Lower lobe of right lung (tissue), 2 donors: ENCODE measurements around the gene ZNF277. TPM values are rescaled to one million over a fixed set of nuclear protein-coding genes. Genes with fewer than 3 reads are reported as not detected.
A peak's percentile ranks its signal among the peaks of the same experiment; 100 is the strongest.

Experiments
- ATAC-seq, 2 donors: fragments of 200-7000 bp; cut with Tn5 transposase; one replicate each; pipeline ENCODE4 v1.9.1; 2020 to 2022; ENCODE audit warnings: mild to moderate bottlenecking in 2 of 2, moderate library complexity in 2 of 2
- DNase-seq: peaks from one replicate; pipeline ENCODE4 v3.0.0-alpha.2; 2020
- H3K27ac ChIP-seq: fragments of 200-600 bp; one replicate; pipeline ENCODE4 v1.8.0; 2022
- H3K27me3 ChIP-seq: fragments of 200-600 bp; one replicate; pipeline ENCODE4 v1.8.0; 2022; ENCODE audit warnings: low read depth
- H3K36me3 ChIP-seq: fragments of 200-600 bp; one replicate; pipeline ENCODE4 v1.8.0; 2022; ENCODE audit warnings: mild to moderate bottlenecking
- H3K4me1 ChIP-seq: fragments of 200-600 bp; one replicate; pipeline ENCODE4 v1.8.0; 2022
- H3K4me3 ChIP-seq: fragments of 200-600 bp; one replicate; pipeline ENCODE4 v1.8.0; 2022; ENCODE audit warnings: mild to moderate bottlenecking
- H3K9me3 ChIP-seq: fragments of 200-600 bp; one replicate; pipeline ENCODE4 v1.8.0; 2022
- intact Hi-C: fragments of 100-400 bp; cut with DNase I; formaldehyde crosslinking; loops from one replicate; pipeline ENCODE4 v1.11.0; 2022
- total RNA-seq: library from RNA; stranded (reverse); fragmentation: NEBNext Ultra II Directional; extraction: Animal tissue kit (Norgen Biotek cat#: 25700); gene quantifications from one replicate; pipeline ENCODE4 v1.2.1, GENCODE V29; 2021
- TF ChIP-seq, protein P1 (sequence below): fragments of 200-600 bp; IDR thresholded peaks from one replicate; pipeline ENCODE4 v1.8.0; 2022; ENCODE audit warnings: antibody characterized with exemption, mild to moderate bottlenecking
- donor health status: DM: no; HTN: yes; CAD: no; lungs with severe emphysema.

Gene ZNF277
- total RNA-seq, 1 donor from 2014 or later: 33.3 TPM

- intact Hi-C loops: no loop called here
- peak; percentile 61 to 89 for ATAC-seq
These were observed 56.5 kb downstream of the ZNF277 start for GRCh38 chr7:112262855-112263487.

DNA sequence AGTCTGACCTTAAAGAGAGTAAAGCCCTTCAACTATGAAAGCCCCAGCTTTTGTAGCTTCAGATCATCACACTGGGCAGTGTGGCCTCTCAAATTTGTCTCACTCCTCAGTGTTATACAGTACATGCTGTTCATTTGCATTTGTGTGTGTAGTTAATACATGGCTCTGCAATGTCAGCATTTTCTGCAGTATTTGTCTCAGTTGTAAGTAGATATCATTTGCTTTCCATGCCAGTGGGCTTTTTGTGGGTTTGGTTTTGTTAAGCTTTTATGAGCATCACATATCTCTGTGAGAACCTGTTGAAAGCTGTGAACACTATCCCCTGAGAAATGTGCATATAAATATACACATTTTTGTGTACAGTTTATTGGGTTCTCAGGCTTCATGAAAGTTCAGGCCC, 57.0 kb downstream of the ZNF277 start:
- no peaks in the 10 kb centered on the region for H3K27me3 ChIP-seq
- DNase-seq: no peak
- H3K4me1 ChIP-seq: peaks cover 19% of the 10 kb centered on the region
- no peaks in the 10 kb centered on the region for H3K9me3 ChIP-seq
- intact Hi-C loops: no loop called here
- no peak overlapping the region for H3K27ac ChIP-seq
- TF ChIP-seq, protein P1, sequence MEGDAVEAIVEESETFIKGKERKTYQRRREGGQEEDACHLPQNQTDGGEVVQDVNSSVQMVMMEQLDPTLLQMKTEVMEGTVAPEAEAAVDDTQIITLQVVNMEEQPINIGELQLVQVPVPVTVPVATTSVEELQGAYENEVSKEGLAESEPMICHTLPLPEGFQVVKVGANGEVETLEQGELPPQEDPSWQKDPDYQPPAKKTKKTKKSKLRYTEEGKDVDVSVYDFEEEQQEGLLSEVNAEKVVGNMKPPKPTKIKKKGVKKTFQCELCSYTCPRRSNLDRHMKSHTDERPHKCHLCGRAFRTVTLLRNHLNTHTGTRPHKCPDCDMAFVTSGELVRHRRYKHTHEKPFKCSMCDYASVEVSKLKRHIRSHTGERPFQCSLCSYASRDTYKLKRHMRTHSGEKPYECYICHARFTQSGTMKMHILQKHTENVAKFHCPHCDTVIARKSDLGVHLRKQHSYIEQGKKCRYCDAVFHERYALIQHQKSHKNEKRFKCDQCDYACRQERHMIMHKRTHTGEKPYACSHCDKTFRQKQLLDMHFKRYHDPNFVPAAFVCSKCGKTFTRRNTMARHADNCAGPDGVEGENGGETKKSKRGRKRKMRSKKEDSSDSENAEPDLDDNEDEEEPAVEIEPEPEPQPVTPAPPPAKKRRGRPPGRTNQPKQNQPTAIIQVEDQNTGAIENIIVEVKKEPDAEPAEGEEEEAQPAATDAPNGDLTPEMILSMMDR: no peak
- H3K4me3 ChIP-seq: no peak overlapping the region
- H3K36me3 ChIP-seq: no peaks in the 10 kb centered on the region
- no peak for ATAC-seq

More at GRCh38 chr7:112262855-112263487, 56.5 kb downstream of the ZNF277 start:
- H3K27me3 ChIP-seq: no peaks in the 10 kb centered on the region
- H3K27ac ChIP-seq: no peak overlapping the region
- H3K9me3 ChIP-seq: no peaks in the 10 kb centered on the region
- TF ChIP-seq, protein P1: no peak
- H3K4me1 ChIP-seq: peaks cover 19% of the 10 kb centered on the region
- DNase-seq: no peak
- no peaks in the 10 kb centered on the region for H3K36me3 ChIP-seq
- H3K4me3 ChIP-seq: no peak overlapping the region

DNA sequence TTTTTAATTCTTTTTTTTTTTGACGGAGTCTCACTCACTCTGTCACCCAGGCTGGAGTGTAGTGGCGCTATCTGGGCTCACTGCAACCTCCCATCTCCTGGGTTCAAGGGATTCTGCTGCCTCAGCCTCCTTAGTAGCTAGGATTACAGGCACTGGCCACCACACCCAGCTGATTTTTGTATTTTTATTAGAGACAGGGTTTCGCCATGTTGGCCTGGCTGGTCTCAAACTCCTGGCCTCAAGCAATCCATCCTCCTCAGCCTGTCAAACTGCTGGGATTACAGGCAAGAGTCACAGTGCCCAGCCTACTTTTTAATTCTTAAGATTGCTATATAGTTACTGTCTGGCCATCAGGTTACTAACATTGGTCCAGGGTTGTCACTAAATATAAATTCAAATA, 59.6 kb downstream of the ZNF277 start:
- intact Hi-C loops: no loop called here
- H3K4me1 ChIP-seq: peaks cover 19% of the 10 kb centered on the region
- H3K9me3 ChIP-seq: no peaks in the 10 kb centered on the region
- no peak overlapping the region for H3K4me3 ChIP-seq
- H3K27ac ChIP-seq: no peak overlapping the region
- no peak for ATAC-seq
- DNase-seq: no peak
- no peaks in the 10 kb centered on the region for H3K27me3 ChIP-seq
- TF ChIP-seq, protein P1: no peak
- no peaks in the 10 kb centered on the region for H3K36me3 ChIP-seq

DNA sequence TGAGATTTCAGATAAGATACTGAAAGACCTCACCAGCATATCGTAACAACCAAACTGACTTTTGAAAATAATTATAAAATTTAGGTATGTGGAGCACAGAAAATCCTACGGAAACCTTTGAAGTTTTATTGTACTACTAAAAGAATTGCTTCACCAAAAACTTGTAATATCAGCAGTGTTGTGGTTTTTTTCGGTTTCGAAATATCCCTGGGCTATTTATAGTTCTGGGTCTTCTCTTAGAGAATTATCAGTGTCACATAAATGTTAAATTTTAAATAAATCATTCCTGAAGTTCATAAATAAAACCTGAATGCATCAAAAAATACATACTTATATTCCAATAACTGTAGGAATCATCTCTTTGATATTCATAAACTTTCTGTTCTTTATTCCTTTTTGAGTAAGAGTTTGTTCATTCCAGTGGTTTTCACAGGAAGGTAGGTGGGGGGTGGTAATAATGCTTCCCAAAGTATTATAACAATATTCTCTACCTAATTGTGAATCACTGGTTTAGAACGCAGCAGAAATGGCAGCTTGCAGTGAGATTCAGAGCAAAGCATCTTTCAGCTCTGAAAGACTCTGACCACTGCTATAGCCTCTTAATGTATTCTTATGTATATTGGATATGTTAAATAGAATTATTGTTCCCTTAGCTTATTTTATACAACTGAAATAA, 60.2 kb downstream of the ZNF277 start:
- DNase-seq (no peak), ATAC-seq (no peak)
- H3K27ac ChIP-seq: no peak overlapping the region
- H3K4me1 ChIP-seq: peaks cover 19% of the 10 kb centered on the region
- H3K4me3 ChIP-seq: no peak overlapping the region
- H3K36me3 ChIP-seq: no peaks in the 10 kb centered on the region
- intact Hi-C loops: no loop called here
- no peaks in the 10 kb centered on the region for H3K27me3 ChIP-seq
- TF ChIP-seq, protein P1: no peak
- no peaks in the 10 kb centered on the region for H3K9me3 ChIP-seq

DNA sequence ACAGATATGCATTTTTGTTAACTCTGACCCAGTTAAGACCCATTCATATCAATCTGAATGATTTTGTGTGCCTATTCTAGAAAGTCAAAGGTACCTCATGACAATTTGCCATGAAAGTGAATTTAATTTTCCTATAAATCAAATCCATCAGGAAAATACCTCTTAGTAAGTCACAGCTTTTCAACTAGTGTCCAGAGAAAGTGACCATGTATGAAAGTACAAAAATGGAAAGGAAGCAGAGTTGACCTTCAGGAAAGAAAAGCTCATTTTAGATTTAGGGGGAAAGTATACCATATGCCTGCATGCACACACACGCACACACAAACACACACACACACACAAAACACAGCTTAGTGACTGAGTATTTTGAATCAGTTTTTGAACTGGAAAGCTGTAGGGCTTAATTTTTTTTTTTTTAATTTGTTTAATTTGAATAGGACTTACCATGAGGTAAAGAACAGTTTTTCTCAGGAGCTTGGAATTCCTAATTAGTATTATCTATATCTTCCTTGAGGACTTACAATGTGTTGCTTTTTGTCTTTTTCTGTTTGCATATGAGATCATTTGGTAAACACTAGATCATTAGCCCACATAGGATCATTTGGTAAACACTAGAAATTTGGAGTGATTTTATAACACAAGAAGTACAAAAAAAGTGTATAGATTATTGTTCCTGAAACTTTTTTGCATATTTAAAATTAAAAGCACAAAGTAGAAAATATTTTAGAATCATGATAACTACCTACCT, 61.6 kb downstream of the ZNF277 start:
- Histone ChIP-seq H3K9me3 (no peaks in the 10 kb centered on the region), H3K27me3 (no peaks in the 10 kb centered on the region)
- intact Hi-C loops: no loop called here

More for the DNA sequence above, 61.6 kb downstream of the ZNF277 start:
- DNase-seq (no peak), ATAC-seq (no peak)
- Histone ChIP-seq H3K4me3 (no peak overlapping the region), H3K27ac (no peak overlapping the region), H3K4me1 (peaks cover 19% of the 10 kb centered on the region), H3K36me3 (no peaks in the 10 kb centered on the region)
- TF ChIP-seq, protein P1: no peak
